ENCODE results near the gene MYH7. TPM values are rescaled to one million over a fixed set of nuclear protein-coding genes. Genes with fewer than 3 reads are reported as not detected.
"Not testable (repeated sequence)": the region's sequence is repeated elsewhere in the genome, so short reads cannot be mapped to it uniquely, and the experiment has no call there.

MYH7 gene
- total RNA-seq, 1 experiment from 2014 or later, result not detected

- DNase-seq (ENCODE audit: low spot score), result no peak
Measured at GRCh38 chr14:23430016-23430722, 5.3 kb downstream of the MYH7 start.

- no peak for DNase-seq (ENCODE audit: low spot score)
Measured at GRCh38 chr14:23428686-23429495, 6.6 kb downstream of the MYH7 start.

- DNase-seq (ENCODE audit: low spot score), result not testable (repeated sequence)
Measured at GRCh38 chr14:23425798-23426197, 9.7 kb downstream of the MYH7 start.

GRCh38 chr14:23425169-23425568, 10.3 kb downstream of the MYH7 start:
- no peak for DNase-seq (ENCODE audit: low spot score)

- DNase-seq (ENCODE audit: low spot score), result no peak
Measured at GRCh38 chr14:23423657-23424056, 11.8 kb downstream of the MYH7 start.

- no peak for DNase-seq (ENCODE audit: low spot score)
Measured at GRCh38 chr14:23421594-23421993, 13.9 kb downstream of the MYH7 start.

DNA sequence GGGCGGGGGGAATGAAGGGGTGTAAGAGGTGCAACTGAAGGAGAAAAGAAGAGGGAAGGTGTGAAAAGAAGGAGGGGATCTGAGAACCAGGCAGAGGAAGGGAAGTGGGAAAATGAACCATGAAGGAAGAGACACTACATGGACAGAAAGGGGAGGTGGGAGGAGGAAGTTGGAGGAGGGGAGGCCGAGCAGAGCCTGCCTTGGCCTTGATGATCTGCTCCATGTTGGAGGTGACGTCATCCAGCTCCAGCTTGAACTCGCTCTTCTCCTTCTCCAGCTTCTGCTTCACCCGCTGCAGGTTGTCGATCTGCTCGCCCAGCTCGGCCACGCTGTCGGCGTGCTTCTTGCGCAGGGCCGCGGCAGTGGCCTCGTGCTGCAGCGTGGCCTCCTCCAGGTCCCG, 15.8 kb downstream of the MYH7 start:
- not testable (repeated sequence) for DNase-seq (ENCODE audit: low spot score)

- DNase-seq (ENCODE audit: low spot score), result no peak
Measured at GRCh38 chr14:23418021-23418420, 17.4 kb downstream of the MYH7 start.

GRCh38 chr14:23417269-23417668, 18.2 kb downstream of the MYH7 start:
- DNase-seq (ENCODE audit: low spot score), result not testable (repeated sequence)

DNA sequence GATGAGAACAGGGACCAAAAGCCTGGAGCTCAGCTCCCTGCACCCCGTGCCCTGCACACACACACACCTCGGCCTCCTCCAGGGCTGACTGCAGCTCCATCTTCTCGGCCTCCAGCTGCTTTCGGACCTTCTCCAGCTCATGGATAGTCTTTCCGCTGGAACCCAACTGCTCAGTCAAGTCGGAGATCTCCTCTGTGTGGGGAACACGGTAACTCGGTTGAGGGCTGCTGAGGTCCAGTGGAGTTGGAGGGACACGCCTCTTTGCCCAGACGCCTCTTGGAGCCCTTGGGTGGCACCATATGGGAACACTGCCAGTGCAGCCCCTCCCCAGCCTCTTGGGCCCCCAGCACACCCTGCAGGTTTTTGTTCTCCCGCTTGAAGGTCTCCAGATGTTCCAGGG, 18.7 kb downstream of the MYH7 start:
- no peak for DNase-seq (ENCODE audit: low spot score)

DNA sequence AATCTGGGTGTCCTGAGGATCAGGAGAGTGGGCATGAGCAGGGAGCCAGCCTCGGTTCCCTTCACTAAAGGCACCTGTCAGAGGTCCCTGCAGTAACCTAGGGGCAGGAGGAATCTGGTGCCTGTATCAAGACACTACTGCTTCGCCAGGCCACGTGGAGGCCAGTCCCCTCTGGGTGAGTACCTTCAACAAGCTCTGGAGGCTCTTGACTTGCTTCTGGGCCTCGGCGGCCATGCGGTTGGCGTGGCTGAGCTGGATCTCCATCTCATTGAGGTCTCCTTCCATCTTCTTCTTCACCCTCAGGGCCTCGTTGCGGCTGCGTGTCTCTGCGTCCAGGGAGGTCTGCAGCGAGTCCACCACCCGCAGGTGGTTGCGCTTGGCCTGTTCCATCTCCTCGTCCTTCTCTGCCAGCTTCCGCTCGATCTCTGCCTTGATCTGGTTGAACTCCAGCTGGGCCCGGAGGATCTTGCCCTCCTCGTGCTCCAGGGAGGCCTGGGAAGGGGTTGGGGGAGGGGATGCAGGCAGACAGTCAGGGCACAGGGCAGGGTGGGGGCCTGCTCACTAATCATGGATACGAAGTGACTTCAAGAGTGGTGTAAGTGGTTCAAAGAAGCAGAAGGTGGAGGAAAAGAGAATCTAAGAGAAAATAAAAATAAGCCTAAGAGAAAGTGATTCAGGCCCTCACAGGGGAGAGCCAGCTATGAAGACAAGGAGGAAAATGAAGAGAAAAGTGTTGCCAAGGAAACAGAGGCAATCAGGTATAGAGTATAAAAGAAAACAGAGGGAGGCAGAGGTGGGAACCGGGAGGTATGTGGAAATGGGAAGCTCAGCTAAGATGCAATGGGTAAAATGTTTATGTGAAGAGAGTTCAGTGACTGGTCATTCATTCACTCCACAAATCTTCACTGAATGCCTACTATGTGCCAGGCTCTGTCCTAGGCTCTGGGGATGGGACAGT, 19.4 kb downstream of the MYH7 start:
- no peak for DNase-seq (ENCODE audit: low spot score)

- no peak for DNase-seq (ENCODE audit: low spot score)
Measured at GRCh38 chr14:23414906-23415820, 20.3 kb downstream of the MYH7 start.

GRCh38 chr14:23414254-23414653, 21.2 kb downstream of the MYH7 start:
- no peak for DNase-seq (ENCODE audit: low spot score)

- DNase-seq (ENCODE audit: low spot score), result no peak
Measured at GRCh38 chr14:23413681-23414080, 21.8 kb downstream of the MYH7 start.

- DNase-seq (ENCODE audit: low spot score), result no peak
Measured at GRCh38 chr14:23411563-23412525, 23.6 kb downstream of the MYH7 start.

DNA sequence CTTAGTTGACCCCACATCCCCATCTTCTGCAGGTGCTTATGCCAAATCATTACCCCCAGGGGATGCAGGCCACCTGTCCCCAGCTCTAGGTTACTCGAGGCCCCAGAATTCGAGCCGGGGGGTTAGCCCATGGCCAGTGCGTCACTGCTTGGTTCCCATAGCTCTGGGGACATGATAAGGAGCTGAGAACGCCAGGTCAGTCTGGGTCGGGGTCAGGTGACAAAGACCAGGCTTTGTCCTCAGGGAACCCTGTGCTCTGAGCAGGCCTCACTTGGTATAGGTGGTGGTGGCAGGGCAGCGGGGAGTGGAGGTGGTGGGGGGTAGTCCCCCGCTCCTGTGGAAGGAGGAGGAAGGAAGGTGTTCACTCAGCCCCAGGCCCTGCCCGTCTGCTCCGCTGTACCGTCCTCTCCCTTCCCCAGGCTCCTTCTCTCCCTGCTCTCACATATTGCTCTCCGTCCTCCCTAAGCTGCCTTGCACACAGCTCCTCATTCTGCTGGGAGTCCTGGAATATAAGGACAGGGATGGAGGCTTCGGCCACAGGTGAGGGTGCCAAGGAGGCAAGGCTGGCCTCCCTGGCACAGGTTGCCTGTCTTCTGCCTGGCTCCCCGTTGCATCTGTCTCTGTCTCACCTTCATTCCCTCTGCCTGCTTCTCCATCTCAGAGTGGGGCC, 25.4 kb downstream of the MYH7 start:
- no peak for DNase-seq (ENCODE audit: low spot score)

DNA sequence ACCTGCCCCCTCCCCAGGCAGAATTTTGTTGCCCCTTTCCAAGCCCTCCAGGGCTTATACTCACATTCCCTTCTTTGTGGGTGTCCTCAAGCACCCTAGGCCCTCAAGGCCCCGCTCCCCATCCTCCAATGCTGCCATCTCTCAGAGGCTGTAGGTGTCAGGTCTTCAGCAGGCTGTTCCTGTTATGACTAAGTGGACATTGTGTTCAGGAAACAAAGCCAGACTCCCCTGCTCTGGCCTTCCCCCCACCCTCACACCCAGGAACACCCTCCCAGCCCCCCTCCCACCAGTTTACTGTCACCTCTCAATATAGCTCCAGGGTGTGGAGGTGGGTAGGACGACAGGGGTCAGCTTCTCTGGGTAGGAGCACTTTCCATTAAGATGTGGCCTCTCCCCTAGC, 26.0 kb downstream of the MYH7 start:
- DNase-seq (ENCODE audit: low spot score), result no peak

DNA sequence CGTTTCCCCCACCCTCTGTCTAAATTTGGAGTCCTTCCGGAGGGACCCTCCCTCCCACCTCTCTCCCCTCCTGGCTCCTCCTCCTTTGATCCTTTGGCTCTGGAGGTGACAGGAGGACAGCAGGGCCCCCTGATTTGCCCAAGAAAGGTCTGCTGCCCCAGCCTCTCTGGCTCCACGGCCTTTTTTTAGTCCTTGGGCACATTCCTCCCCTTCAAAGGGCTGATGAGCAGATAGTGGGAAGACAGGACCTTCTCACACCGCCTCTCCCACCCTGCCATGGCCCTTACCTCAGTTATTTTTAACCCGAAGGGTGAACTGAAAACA, 27.2 kb downstream of the MYH7 start:
- no peak for DNase-seq (ENCODE audit: low spot score)

DNA sequence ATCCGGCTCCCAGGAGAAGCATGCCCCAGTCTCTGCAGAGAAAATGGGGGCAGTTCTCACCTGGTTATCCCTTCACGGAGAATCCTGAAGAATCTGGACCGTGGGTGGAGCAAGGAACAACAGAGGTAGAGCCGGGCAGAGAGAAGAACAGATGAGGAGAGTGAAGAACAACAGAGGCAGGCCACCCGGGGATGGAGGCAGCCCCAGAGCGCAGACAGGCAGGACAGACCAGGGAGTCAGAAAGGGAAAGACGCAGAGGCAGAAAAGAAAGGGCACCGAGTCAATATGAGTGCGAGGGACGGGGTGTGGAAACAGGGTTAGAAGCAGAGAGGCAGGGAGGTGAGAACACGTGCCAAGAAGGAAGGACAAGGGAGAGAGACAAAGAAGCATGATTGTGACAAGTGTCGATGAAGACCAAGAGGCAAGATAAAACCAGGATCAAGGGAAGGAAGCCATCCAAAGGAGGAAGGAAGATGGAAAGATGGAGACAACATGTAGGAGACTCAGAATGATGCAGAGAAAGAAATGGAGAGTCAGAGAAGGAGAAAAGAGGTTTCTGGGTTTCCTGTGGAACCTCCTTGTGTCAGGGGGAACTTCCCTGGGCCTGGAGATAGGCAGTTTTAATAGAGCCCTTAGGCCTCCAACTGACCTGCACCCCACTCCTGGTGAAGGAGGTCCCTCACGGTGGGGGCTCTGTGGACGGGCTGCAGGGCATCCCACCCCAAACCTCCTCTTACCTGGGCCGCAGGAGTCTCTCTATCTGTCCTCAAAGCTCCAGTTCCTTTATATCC, 27.7 kb downstream of the MYH7 start, which contains the start of gene MYH6:
TSS of gene MYH6 (minus strand) at position 758 of the 791 bp plus-strand sequence. CDS start 1,050 bp downstream, outside the sequence.
- no peak for DNase-seq (ENCODE audit: low spot score)
